COLO668 (cell line): ENCODE measurements around the gene POLE2.
"Not testable (repeated sequence)": the region's sequence is repeated elsewhere in the genome, so short reads cannot be mapped to it uniquely, and the experiment has no call there.

Experiments used
- DNase-seq: peaks from one replicate; lab custom pipeline; 2025; ENCODE audit not compliant: unreplicated experiment; lab: John Stamatoyannopoulos, UW

Gene POLE2

DNA sequence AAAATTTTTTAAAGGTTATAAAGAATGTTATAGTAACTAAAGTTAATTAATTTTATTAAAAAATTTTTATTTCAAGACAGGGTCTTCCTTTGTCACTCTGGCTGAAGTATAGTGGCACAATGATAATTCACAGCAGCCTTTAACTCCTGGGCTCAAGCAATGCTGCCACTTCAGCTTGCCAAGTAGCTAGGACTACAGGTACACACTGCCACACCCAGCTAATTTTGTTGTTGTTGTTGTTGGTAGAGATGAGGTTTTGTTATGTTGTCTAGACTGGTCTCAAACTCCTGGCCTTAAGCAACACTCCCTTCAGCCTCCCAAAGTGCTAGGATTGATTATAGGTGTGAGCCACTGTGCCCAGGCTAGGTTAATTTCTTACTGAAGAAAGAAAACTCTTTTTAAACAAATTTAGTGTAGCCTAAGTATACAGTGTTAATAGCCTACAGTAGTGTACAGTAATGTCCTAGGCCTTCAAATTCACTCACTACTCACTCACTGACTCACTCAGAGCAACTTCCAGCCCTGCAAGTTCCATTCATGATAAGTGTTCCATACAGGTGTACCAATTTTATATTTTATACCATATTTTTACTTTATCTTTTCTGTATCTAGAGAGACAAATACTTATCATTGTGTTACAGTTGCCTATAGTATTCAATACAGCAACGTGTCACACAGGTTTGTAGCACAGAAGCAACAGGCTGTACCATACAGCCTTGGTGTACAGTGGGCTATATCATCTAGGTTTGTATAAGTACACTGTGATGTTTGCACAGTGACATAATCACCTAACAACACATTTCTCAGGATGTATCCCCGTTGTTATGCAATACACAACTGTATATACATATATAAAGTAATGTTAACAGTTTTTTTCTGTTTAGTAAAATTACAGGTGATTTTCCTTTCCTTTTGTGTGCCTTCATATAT is 28.2 kb downstream of the POLE2 start:
- DNase-seq: peak; percentile 13

DNA sequence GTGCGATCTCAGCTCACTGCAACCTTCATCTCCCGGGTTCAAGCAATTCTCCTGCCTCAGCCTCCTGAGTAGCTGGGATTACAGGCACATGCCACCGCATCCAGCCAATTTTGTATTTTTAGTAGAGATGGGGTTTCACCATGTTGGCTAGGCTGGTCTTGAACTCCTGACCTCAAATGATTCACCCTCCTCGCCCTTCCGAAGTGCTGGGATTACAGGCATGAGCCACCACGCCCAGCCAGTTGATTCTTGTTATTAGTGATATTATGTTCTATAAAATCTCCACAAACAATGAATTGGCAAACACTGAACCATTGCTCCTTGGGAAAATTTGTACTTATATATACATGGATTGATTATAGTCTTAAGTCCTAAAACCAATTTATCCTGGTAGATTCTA is 30.5 kb downstream of the POLE2 start:
- DNase-seq: not testable (repeated sequence)

DNA sequence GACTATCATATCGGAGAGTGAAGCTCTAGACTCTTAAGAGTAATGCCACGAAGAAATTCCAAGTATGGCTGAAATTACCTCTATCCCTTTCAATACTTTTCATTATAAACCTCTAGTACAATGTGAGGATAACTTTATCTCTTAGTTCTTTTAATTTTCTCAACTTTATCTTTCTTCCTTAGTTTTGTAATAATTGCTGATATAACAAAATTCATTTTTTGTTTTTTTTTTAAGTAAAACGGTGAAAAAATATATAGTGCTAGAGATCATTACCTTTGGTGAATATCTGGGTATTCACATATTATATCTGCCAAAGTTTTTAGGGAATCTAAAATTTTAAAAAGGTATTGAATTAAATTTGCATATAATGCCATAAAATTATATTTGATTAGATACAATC is 33.5 kb downstream of the POLE2 start:
- DNase-seq: no peak

DNA sequence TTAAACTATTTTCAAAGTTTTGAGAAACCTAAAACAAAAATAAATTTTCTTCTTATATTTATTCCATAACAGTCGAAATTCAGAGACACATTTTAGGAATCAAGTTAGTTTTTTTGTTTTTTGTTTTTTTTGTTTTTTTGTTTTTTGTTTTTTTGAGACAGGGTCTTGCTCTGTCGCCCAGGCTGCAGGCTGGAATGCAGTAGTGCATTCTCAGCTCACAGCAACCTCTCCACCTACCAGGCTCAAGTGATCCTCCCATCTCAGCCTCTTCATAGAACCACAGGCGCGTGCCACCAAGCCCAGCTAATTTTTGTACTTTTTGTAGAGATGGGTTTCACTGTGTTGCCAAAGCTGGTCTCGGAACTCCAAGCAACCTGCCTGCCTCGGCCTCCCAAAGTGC is 34.5 kb downstream of the POLE2 start:
- no peak for DNase-seq

DNA sequence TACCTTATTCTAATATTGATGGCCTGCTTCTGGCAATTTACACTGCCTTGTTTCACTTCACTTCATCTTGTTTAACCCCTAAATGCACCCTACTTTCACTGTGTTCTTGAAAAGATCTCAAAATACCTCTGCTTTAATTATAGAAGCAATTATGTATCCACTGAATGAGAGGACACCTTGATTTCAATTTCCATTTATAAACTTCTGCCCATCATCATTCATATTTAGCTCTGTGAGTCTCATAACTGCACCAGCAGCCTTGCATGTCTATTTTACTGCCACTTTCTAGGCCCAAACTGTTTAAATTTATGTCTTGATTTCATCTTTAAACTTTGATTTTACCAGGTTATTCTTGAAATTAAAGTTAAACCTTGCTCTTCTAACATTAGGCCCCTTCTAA is 45.9 kb downstream of the POLE2 start:
- no peak for DNase-seq

DNA sequence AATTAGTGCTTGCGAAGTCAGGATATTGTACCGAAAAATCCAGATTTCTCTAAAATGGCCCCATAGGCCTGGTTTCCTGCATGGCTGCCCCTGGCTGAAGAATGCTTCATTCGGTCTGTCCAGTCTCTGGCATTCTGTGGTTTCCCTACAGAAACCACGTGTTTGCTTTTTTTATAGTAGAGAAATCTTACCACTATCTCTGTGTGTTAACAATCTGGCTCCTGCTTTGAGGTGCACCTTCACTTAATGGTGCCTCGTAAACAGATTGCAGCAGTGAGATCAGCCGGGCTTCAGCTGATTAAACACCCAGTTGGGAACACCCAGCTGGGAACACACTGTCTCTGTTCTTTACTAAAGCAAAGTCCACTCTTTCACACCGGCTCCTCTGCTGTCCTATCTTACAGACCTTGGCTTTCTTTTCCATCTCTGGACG is 46.3 kb downstream of the POLE2 start:
- peak; percentile 62 for DNase-seq

DNA sequence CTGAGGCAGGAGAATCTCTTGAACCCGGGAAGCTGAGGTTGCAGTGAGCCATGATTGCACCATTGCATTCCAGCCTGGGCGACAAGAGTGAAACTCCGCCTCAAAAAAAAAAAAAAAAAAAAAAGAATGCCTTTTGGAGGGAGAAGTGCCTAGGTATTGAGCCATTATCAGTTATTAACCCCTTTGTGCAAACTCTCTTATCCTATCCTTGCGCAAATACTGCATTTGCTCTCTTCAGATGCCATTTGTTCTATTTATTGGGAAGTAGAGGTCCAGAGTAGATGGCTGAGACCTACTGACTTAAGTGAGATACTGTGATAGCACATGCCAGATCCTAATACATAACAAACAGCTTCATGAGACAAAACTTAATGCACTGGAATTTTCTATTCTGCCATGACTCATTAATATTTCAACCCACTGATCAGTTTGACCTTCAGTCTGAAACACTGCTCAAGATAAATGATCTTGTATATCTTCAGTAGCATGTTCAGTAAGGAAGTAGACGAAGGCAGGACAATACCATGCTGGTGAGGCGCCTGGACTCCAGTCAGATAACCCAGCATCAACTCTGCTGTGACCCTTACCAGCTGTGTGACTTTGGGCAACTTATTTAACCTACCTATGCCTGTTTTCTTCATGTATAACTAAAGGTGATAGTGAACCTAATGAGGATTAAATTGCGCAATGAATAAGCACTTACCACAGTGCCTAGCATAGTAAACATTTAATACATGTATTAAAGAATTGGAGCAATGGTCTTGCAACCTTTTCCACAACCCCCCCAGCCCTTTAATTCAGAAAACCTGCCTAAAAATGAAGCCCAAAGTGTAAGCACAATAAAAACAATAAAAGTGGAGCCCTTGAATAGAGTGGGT is 47.2 kb downstream of the POLE2 start:
- no peak for DNase-seq

DNA sequence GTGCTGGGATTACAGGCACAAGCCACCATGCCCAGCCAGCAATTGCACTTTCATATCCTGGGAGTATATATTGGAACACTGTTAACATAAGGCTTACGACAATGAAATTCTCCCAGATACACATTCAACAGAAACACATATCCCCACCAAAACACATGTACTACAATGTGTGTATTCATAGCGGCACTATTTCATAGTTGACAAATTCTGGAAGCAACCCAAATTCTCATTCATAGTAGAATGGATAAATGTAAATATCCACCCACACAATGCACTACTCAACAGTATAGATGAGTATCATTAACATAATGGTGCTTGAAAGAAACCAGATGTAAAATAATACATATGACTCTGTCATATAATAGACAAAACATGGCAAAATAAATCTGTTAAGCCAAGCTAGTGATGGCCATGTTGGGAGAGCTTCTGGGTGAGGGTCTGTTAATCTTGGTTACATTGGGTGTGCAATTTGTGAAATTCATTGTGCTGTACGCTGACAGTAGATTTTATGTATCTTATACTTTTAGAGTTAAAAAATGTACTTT is 50.4 kb downstream of the POLE2 start:
- no peak for DNase-seq

DNA sequence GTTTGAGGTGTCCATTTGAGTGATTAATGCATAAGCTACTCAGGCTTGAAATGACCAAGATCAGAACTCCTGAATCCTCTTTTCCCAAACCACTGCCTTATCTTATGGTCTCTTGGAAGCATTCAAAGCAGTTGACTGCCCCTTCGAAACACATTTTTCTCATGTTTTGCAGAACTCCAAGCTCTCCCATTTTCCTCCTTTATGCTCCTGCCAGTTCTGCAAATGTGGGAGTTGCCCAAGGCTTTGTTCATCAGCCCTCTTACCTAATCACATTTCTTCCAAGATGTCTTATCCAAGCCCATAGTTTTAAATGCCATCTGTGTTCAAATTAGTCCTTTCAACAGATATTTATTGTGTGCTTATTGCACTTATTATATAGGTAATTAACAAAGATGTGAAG is 51.1 kb downstream of the POLE2 start:
- DNase-seq: no peak

DNA sequence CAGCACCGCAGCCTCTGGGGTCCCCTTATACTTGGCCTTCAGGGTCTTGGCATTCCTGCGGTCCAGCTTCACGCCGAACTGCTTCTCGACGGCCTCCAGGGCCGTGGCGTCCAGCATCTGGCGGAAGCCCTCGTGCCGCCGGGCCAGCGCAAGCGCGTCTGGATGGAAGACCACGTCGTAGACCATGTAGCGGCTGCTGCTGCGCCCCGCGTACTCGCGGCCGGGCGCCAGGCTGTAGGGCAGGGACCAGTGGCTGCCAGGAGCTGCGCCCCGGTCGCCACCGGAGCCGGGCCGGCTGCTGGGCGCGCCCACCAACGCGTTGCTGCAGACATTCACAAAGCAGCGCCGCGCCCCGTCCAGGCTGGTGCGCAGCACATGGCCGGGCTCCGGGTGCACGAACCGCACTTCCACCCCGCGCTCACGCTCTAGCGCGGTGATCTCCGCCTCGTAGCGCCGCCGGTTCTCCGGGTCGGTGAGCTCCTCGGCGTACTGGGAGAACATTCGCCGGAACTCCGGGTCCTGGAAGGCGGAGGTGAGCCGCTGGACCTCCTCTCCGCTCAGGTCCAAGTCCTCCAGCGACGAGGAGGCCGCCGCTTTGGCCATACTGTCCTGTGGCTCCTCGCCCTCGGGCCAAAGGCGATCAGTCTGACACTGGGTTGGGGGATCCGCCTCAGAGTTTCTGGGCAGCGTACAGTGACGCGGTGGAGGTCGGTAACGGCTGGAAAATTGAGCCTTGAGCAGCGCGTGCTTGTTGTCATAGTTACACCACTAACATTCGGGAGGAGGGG is 53.3 kb downstream of the POLE2 start, which contains the start of gene DNAAF2:
DNAAF2 (minus strand) TSS at position 698 of the 788 bp plus-strand sequence; CDS start at position 603, 95 bp downstream.
- DNase-seq: peak; percentile 84

DNA sequence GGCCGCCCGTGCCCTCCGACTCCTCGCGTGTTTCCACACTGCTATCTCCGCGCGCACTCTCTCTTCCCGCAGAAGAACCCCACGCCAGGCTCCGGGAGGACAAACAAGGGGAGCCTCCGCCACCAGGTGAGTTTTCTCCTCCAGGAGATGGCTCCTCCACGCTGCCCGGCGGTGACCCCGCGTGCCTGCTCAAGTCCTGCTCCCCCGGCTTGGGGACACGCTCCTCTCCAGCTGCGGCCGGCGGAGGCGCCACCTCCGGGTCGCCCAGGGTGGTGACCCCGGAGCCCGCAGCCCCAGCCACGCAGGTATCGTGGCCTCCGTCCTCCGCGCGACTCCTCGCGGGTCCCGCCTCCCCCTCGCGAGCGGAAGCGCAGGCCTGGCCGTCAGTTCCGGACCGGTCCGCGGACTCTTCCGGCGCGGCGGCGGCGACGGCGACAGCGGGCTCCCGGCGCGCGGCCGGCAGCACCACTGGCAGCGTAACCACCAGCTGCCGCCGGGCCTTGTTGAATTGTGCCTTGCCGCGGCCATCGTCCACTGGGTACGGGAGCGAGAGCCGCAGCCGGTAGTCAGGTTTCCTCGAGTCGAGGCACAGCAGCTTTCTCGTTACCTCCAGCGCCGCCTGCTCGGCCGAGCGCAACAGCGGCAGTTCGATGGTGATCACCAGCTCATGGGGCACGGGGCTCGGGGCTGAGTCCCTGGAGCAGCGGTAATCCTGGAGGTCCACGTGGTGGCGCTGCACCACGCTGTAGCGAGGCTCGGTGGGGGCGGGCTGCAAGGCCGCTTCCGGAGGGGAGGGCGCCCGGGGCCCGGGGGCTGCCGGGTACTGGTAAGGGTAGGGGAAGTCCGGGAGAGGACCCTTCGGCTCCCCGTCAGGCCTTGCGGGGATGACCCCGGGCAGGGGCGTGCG is 54.1 kb downstream of the POLE2 start:
- peak; percentile 98 for DNase-seq

DNA sequence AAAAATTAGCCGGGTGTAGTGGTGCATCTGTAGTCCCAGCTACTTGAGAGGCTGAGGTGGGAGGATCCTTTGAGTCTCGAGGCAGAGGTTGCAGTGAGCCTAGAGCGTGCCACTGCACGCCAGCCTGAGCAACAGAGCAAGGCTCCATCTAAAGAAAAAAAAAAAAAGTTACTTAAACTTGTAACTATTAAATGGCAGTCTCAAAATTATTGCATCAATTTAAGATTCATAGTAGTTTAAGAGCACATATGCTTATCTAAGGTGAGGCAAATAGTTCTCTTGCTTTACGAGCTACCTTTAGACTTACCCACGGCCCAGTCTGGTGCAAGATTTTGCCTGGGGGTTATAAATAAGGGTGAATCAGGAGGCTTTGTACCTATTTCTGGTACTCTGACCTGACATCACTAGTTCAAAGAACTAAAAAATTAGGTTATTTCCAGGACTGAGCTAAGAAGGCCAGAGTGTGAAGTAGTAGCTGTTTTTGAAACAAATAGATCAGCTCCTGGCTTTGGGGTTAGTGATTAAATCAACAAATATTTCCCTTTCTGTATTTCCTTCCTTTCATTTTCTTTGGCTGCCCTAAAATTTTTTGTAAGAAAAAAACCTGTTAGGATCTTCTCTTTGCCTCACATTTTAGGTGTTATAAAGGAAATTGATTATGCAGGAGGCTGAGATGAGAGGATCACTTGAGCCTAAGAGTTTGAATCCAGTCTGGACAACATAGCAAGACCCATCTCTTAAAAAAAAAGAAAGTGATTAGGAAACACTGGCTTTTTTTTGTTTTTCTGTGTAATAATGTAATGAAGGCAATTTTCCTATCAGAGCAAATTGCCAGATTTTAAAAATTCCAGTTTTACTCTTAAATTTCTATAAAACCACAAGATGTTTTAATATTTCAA is 63.8 kb downstream of the POLE2 start:
- no peak for DNase-seq

DNA sequence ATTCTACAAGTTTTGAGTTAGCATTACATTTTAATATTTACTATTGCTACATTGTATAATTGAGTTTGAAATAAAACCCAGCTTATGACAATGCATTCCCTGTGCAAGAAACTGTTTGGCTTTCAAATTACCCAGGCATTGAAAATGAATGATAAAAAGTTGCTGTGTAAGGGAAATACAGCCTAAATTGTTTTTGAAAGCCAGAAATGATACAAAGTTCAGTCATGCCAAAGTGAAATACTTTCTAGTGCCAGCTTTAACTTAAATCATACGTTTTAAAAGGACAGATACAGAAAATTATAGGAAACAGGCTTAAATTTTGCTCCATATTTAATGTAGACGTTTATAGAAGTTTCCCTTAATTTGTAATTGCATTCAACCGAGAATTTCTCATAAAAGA is 64.6 kb downstream of the POLE2 start:
- no peak for DNase-seq

DNA sequence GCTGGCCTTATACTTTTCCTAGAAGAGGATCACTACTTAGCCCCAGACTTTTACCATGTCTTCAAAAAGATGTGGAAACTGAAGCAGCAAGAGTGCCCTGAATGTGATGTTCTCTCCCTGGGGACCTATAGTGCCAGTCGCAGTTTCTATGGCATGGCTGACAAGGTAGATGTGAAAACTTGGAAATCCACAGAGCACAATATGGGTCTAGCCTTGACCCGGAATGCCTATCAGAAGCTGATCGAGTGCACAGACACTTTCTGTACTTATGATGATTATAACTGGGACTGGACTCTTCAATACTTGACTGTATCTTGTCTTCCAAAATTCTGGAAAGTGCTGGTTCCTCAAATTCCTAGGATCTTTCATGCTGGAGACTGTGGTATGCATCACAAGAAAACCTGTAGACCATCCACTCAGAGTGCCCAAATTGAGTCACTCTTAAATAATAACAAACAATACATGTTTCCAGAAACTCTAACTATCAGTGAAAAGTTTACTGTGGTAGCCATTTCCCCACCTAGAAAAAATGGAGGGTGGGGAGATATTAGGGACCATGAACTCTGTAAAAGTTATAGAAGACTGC is 65.9 kb downstream of the POLE2 start:
- DNase-seq: no peak

DNA sequence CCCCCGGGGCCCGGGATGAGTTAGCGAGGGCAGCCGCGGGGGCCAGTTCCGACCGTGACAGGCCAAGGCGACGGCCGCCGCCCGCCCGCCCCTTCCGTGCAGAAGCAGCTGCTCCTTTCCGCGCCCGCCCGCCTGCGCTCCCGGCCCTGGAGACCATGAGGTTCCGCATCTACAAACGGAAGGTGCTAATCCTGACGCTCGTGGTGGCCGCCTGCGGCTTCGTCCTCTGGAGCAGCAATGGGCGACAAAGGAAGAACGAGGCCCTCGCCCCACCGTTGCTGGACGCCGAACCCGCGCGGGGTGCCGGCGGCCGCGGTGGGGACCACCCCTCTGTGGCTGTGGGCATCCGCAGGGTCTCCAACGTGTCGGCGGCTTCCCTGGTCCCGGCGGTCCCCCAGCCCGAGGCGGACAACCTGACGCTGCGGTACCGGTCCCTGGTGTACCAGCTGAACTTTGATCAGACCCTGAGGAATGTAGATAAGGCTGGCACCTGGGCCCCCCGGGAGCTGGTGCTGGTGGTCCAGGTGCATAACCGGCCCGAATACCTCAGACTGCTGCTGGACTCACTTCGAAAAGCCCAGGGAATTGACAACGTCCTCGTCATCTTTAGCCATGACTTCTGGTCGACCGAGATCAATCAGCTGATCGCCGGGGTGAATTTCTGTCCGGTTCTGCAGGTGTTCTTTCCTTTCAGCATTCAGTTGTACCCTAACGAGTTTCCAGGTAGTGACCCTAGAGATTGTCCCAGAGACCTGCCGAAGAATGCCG is 66.7 kb downstream of the POLE2 start:
- DNase-seq: peak; percentile 89

DNA sequence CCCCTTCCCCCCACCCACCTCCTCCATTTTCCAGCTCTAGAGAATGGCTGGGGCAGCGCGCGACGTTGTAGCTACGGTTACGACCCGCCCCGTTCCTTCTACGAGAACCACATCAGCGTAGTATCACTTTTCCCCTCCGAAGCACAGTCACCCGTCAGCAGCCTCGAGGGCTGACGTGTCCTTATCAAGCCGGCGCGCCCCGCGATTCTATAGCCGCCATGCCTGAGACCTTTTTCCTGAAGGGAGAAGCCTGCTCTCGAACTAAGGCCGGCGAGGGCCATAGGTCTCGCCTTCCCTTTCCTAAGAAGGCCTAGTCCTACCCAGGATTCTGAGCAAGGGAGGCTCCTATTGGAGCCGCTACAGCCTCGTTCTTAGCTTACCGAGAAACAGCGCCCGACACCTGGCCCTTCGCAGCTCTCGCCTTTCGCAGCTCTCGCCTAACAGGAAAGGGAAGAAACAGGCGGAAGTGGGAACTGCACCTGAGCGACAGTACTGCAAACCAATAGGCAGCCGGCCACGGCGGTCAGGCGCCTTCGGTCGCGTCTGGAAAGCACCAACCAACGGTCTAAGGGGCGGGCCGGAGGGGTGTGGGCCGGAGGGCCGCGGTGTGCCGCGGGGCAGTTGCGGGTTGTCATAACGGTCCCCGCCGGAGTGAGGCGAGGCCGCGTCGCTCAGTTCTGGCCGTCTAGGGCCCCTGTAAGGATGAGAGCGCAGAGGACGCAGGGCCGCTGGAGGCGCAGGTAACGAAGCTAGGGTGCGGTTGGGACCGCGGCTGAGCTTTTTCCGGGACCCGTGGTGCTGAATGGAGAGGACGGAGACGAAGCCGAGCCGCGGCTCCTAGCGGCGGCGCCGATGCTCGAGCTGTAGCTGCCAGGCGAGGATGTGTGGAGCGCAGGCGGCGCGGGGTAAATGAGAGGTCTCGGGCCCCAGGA is 67.6 kb downstream of the POLE2 start, which contains the start of the genes MGAT2 and RPL36AL:
MGAT2 (plus strand) TSS at position 618 of the 932 bp plus-strand sequence. CDS start 470 bp downstream, outside the sequence.
RPL36AL (minus strand) TSS at position 445 of the 932 bp plus-strand sequence. CDS start 1,522 bp downstream, outside the sequence.
- DNase-seq: peak; percentile 99
